ENCODE measurements around the gene DDX60.
"Not testable (repeated sequence)": the region's sequence is repeated elsewhere in the genome, so short reads cannot be mapped to it uniquely, and the experiment has no call there.

DDX60 gene, protein sequence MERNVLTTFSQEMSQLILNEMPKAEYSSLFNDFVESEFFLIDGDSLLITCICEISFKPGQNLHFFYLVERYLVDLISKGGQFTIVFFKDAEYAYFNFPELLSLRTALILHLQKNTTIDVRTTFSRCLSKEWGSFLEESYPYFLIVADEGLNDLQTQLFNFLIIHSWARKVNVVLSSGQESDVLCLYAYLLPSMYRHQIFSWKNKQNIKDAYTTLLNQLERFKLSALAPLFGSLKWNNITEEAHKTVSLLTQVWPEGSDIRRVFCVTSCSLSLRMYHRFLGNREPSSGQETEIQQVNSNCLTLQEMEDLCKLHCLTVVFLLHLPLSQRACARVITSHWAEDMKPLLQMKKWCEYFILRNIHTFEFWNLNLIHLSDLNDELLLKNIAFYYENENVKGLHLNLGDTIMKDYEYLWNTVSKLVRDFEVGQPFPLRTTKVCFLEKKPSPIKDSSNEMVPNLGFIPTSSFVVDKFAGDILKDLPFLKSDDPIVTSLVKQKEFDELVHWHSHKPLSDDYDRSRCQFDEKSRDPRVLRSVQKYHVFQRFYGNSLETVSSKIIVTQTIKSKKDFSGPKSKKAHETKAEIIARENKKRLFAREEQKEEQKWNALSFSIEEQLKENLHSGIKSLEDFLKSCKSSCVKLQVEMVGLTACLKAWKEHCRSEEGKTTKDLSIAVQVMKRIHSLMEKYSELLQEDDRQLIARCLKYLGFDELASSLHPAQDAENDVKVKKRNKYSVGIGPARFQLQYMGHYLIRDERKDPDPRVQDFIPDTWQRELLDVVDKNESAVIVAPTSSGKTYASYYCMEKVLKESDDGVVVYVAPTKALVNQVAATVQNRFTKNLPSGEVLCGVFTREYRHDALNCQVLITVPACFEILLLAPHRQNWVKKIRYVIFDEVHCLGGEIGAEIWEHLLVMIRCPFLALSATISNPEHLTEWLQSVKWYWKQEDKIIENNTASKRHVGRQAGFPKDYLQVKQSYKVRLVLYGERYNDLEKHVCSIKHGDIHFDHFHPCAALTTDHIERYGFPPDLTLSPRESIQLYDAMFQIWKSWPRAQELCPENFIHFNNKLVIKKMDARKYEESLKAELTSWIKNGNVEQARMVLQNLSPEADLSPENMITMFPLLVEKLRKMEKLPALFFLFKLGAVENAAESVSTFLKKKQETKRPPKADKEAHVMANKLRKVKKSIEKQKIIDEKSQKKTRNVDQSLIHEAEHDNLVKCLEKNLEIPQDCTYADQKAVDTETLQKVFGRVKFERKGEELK (N-terminal part only)

DNA sequence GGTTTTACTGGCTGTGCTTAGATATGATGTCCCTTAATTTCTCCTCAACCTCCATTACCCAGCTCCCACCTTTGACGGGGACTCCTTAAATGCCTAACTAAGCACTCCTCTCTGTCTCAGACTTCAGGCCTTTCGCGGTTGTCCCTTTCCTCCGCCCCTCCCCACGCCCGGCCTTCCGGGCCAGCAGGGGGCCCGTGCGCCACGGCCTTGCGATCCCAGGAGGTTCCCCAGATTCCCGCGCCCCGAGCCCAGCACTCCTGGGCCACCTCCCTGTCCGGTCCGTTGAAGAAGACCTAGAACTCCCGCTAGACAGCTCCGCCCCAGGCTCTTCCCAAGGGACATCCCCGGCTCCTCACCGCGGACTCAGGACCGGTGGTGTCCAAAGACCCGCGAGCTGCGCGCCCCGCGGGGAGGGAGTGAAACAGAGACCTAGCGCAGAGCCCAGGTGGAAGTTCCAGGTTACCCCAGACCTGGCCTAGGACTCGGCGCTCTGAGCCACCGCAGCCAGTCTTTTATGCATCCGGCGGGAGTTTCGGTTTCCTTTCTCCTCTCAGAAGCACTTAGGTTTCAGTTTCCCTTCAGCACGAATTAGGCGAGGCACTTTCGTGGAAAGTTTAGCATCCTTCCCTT is at the start of gene DDX60:
Gene DDX60 (minus strand): TSS at position 487 of the 630 bp plus-strand sequence. CDS start 7,493 bp downstream, outside the sequence.
- DNase-seq, result peak; percentile 43

DNA sequence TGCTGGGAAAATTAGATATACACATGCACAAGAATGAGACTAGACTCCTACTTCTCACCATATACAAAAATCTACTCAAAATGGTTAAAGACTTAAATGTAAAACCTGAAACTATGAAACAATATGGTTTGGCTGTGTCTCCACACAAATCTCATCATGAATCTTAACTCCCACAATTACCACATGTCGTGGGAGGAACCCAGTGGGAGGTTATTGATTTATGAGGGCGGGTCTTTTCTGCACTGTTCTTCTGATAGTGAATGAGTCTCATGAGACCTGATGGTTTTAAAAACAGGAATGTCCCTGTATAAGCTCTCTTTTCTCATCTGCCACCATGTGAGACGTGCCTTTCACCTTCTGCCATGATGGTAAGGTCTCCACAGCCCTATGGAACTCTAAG is 48.5 kb upstream of the DDX60 start:
- no peak for DNase-seq

DNA sequence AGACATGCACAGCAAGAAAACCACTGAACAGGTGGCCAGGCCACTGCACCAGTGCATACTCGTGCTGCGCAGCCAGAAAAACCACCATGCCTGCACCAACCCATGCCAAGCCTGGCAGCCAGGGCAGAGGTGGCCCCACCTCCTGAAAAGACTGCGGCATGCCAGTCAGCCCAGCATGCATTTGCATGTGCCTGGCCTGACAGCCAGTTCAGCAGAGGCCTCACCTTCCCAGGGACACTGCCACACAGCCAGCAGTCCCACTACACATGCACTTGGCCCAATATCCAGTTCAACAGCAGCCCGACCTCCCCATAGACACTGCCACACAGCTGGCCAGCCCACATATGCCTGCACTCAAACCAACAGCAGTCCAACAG is 43.5 kb upstream of the DDX60 start:
- no peak for DNase-seq

DNA sequence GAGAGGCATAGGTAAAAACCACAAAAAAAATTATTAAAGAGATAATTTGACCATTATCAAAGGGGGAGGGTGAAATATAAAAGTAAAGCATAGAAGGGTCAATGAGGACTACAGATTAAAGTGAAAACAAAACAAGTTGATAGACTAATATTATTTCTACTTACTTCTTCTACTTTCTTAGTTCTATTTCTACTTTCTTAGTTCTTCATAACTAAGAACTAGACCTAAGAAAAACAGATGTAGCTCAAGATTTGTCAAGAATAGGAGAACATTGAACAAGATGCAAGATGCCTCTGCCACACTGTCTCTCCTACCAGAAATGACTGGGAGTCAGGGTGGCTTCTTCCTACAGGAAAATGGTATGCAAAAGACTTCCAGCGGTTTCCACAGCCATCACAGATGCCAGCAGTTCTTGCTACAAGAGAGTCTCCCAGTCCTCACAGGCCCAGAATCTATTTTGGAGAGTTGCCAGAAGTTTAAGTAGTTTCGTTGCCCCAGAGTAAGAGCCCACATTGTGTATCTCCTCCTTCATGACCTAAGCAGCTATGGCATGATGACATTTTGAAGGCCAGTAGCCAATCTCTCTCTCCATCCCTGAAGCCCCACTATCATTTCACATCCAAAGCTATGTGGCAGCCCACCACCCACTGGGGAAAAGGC is 42.9 kb upstream of the DDX60 start:
- no peak for DNase-seq

DNA sequence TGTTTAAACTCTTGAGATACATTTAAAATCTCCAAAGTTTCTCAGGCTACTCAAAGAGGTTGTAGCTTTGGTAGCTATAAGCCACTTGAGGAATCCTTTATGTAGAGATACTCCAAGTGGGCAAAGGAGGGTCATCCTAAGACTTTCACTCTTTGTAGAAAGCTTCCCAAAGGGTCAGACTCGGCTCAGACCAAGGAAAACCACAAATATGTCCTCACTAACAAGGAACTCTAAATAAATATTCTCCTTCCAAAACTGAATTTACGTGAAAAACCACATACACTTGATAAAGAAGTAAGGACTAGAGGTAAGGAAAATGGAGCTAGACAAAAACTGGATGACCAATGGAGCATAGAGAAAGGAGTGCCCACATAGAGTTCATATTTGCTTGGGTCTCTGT is 41.7 kb upstream of the DDX60 start:
- DNase-seq, result no peak

DNA sequence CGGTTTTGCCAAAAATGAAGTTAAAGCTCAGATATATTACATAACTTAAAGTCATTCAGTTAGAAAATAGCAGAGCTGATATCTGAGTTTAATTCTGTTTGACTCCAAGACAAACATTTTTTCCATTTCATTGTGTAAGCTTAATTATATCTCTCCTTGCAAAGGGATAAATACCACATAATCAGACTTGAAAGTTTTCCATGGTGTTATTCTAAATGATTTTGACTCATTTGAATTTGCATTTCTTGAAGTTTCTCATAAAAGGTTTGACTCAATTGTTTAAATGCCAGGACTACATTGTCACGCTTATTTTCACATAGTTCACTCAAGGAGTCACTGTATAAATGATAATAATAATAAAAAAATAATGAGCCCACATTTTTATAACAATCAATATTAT is 39.4 kb upstream of the DDX60 start:
- DNase-seq, result no peak

DNA sequence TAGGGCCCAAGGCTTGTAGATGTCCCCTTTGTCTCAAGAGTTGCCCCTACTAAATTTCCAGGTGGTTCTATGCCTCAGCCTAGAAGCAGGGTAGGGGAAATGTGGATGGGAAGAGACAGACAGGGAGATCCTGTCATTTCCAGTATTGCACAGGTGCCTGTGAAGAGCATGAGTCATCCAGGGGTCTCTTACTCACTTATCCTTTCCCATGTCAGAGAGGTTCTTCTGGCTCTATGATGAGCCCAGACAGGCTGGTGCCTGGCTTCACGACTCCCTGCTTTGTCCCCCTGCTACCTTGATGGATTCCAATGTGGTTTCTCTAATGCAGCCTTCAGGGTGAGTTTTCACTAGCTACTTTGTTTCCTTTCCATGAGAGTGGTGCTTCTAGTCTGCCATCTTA is 35.2 kb upstream of the DDX60 start:
- DNase-seq, result no peak

DNA sequence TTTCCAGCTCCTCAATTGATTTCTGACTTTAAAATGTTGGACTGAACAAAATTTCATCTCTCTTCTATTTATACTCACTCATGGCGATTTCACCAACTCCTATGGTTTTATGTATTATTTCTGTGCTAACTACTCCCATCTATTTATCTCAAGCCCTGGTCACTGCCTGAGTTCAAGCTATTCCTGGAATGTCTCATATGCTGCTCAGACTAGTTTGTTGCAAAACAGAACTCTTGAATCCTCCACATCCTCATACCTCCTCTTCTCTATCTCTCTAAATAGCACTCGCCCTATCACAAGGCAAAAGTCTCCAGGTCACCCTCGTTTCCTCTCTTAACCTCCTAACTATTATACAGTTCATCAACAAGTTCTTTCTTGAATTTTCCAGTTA is 19.0 kb upstream of the DDX60 start:
- no peak for DNase-seq

DNA sequence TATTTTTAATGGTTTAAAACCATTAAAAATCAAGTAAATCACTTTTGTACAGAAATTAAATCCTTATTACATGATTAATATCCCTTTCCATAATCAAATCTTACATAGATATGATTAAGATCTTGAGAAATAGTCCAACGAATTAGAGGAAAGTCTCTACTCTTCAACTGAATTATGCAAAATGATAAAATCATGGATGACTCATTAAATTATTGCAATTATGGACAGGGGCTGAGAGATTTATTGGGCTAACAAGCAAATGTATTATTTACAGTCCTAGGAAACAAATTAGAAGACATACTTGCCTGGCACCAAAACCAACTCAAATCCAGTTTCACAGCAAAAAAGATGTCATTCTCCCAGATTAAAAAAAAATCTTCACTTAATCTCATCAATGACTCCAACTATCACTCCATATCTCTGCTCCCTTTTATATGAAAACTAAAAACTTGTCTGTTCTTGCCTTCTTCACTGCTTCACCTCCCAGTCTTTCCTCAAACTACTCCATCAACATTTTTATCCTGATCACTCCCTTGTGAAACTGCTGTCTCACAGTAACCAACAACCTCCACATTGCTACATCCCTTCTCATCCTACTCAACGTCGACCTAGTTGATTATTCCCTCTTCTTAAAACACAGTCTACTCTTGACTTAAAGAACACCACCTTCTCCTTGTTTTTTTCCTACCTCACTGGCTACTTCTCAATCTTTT is 18.4 kb upstream of the DDX60 start:
- no peak for DNase-seq

DNA sequence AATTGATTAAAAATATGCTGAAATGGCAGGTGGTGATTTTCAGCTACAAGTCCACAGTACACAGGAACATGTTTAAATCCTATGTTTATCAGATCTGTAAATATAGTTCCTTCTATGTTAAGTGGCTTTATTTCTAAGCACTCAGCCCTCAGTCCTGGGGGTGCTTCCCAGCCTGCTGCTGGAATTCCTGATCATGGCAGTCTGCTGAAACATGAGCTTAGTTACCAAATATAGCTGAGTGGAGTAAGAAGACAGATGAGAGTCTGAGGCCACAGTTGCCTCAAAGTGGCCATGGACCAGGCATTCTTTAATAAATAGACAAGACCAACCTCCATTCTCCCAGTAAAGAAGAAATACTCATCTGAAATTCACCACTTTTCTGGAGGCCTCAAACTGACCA is 17.1 kb upstream of the DDX60 start:
- DNase-seq, result no peak

DNA sequence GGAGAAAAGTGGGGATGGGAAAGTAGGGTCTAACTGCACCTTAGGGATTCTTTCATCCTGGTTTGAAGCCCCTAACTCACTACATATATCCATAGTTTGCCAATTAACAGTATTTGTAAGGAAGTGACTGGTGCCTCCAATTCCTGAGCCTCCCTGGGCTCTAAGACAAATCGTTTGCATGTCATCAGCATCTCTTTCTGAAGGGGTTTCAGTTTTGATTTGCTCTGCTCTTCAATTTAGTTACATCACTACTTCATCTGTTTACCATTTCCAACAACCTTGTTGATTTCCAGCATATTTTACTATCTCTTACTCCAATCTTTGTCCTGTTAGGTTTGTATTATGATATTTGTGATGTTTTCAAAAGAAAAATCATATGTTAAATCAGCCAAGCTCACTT is 15.5 kb upstream of the DDX60 start:
- DNase-seq, result no peak

DNA sequence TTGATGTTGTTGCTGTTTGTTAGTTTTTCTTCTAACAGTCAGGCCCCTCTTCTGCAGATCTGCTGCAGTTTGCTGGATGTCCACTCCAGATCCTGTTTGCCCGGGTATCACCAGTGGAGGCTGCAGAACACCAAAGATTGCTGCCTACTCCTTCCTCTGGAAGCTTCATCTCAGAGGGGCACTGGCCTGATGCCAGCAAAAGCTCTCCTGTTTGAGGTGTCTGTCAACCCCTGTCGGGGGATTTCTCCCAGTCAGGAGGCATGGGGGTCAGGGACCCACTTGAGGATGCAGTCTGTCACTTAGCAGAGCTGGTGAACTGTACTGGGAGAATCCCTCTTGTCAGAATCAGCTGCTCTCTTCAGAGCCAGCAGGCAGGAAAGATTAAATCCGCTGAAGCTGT is 12.0 kb upstream of the DDX60 start:
- DNase-seq, result not testable (repeated sequence)

DNA sequence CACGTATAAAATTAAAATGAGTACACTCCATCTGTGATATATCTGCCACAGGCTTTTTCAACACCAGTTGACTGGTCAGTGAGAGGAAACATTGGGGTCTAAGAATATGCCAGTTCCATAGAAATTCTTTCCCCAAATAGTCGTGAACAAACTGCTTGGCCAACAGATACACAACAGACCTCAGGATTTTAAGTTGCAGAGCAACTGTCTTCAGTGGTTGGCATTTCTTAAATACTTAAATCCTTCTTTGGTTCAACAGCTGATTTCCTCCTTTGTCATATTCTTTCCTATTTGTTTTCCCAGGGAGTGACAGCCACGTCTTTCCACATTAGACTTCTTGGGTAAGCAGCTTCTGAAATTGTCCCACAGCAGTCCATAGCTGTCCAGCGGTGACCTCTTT is 7.0 kb upstream of the DDX60 start:
- DNase-seq, result no peak

DNA sequence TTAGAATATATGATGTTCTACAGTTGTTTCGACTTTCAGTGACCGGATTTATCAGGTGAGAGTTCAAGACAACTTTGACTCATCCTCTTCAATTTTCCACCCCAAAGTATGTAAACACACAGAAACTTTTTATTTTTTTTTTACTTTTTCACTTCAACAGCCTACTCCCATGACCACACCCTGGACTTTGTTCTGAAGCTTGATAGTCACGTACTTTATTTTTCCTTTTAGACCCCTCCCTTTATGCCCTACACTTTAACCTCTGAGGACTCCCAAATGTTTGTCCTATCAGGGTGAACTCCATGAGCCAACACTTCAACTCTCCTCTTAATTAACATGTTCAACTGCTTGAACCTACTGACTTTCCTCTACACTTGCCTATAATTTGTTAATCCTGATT is 2.5 kb upstream of the DDX60 start:
- DNase-seq, result no peak

DNA sequence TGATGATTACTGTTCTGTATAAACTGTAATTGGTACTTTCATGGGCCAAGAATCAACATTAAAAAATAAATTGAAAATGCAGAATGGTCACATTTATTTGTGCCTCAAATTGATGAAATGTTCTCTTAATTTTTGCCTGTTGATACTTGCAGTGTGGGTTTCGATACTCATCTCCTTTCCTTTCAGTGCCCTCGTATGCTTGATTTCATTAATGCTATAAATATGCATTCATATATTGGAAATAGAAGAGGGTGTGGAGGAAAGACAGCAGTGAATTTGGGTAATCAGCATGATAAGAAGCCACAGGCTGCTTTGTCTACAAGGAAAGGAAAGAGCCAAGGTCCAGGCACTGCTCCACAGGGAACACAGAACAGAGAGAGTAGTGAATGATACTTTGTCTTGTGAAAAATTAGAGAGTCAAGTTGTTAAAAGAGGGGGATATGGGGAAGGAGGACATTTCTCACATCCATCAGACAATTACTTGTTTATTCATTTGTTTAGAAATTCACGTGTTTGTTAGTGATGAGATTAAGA is 1.0 kb upstream of the DDX60 start:
- DNase-seq, result no peak

DNA sequence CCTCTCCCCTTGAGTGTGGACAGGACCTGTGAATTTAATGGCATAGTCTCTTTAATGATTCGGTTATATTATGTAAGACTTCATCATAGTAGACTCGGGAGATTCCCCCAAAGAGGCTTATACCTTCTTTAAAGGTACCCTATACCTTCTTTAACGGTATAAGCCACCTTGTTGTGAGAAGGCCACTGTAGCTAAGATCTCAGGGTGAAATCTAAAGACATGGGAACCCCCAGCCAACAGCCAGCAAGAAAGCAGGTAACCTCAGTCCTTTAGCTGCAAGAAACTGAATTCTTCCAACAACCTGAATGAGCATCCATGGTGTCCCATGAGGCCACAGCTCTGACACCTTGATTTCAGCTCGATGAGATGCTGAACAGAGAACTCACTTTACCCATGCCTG is 931 bp downstream of the DDX60 start:
- no peak for DNase-seq

DNA sequence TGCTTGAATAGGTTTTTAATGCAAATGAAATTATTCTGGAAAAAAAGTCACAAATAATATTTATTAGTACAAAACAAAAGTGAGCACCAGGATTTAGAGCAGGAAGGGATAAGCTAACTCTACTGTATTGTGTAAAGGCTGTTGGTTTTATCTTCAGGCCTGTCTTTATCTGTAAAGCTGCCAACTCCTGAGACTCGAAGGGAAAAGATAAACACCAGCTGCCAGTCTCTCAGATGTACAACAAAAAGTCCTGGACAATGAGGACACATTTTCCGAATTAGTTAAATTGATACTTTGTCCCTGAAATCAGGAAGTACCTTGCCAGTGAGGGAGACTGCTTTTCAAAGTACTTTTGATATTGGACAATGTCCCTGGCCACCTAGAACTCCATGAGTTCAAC is 8.8 kb downstream of the DDX60 start:
- peak; percentile 44 for DNase-seq

DNA sequence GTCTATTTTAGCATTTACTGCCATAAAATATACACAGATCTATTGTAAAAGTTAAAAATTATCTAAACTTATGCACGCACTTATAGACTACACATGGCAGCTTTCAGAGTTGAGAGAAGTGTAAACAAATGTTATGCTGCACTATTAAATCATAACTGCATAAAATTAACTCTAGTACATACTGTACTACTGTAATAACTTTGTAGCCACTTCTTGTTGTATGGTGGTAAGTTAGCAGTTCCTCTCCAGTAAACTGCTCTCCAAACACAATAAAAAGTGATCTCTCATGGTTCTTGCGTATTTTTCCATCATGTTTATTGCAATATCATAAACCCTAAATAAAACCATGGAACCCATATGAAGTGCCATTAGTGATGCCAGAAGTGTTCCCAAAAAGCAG is 9.6 kb downstream of the DDX60 start:
- no peak for DNase-seq

DNA sequence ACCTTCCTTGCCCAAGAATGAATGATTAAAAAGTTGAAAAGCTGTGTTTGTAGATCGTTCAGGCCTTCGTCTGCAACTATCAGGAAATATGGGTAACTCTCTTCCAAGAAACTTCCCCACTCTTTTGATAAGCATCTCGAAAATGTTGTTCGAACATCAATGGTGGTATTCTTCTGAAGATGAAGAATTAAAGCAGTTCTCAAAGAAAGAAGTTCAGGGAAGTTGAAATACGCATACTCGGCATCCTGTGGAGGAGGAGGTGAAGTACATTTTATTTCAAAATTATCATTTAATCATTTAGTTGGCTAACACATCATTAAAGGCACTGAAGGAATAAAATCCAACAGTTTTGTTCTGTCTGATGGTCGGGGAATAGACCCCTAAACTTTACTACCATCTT is 12.1 kb downstream of the DDX60 start:
- no peak for DNase-seq

DNA sequence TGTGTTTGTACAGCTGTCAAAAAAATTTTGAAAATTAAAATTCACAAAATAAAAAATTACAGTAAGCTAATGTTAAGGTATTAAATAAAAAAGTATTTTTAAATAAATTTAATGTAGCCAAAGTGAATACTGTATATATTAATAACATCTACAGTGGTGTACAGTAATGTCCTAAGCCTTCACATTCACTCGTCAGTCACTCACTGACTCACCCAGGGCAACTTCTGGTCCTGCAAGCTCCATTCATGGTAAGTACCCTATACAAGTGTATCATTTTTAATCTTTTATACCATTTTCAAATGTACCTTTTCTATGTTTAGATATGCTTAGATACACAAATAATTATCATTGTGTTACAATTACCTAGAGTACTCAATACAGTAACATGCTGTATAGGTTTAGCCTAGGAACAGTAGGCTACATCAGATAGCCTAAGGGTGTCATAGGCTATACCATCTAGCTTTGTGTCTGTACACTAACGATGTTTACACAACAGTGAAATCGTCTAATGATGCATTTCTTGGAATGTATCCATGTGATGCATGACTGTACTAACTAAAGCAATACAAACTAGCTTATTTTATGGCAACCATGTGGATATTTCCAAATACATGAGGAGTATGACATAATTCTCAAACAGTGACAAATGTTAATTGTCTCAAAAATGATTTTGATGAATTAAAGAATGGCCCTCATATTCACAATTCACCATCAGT is 13.7 kb downstream of the DDX60 start:
- peak; percentile 40 for DNase-seq

DNA sequence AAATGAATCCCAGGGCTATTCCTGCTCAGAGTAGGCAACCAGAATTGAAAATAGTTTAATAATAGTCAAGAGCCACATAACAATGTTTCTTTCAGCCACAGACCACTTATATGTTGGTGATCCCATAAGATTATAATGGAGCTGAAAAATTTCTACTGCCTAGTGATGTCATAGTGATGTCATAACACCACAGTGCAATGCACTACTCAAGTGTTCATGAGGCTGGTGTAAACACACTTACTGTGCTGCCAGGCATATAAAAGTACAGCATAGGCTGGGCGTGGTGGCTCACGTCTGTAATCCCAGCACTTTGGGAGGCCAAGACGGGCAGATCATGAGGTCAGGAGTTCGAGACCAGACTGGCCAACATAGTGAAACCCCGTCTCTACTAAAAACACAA is 15.1 kb downstream of the DDX60 start:
- DNase-seq, result not testable (repeated sequence)
